Left cardiac atrium (tissue), 4 donors: ENCODE measurements around the gene TMCC2. TPM values are rescaled to one million over a fixed set of nuclear protein-coding genes. Genes with fewer than 3 reads are reported as not detected.

ENCODE experiments used
- ATAC-seq, 2 donors: fragments of 200-7000 bp; cut with Tn5 transposase; one replicate each; pipeline ENCODE4 v1.9.1; 2020; ENCODE audit warnings: mild to moderate bottlenecking in 2 of 2, moderate library complexity in 2 of 2
- DNase-seq: peaks from one replicate; pipeline ENCODE4 v3.0.0-alpha.2; 2020
- intact Hi-C, 2 donors: fragments of 100-400 bp; cut with DNase I; formaldehyde crosslinking; loops; one replicate each; pipeline versions ENCODE4 v1.14.1 to v1.15.1; 2022 to 2023
- total RNA-seq, 2 donors: library from RNA; stranded (reverse); fragmentation: NEBNext Ultra II Directional; extraction: Animal tissue kit (Norgen Biotek cat#: 25700); gene quantifications; one replicate each; pipeline ENCODE4 v1.2.1, GENCODE V29; 2021
- donor health status: DM: no; HTN: yes; CAD: no.
- donor health status: DM: no; HTN: yes; CAD: no; lungs with severe emphysema.
- donor health status: DM: yes; HTN: yes; CAD: no.
- donor health status: Dilated cardiomyopathy.

TMCC2 gene
- total RNA-seq, 2 donors from 2014 or later: 7.3 to 11.9 TPM

GRCh38 chr1:205235951-205236350 is 8.2 kb downstream of the TMCC2 start:
- intact Hi-C loops: no loop called here
- ATAC-seq (peak in 1 of 2 donors; percentile 43), DNase-seq (no peak)

- ATAC-seq: peak in 1 of 2 donors; percentile 50
- intact Hi-C loops: no loop called here
- no peak for DNase-seq
Observed at GRCh38 chr1:205236526-205236925, 8.8 kb downstream of the TMCC2 start.

GRCh38 chr1:205236951-205237475 is 9.3 kb downstream of the TMCC2 start:
- intact Hi-C loops: no loop called here
- DNase-seq (no peak), ATAC-seq (no peak)

- DNase-seq: no peak
- intact Hi-C loops: no loop called here
- no peak for ATAC-seq
Observed at GRCh38 chr1:205237526-205238484, 10.1 kb downstream of the TMCC2 start.

GRCh38 chr1:205239078-205239477 is 11.3 kb downstream of the TMCC2 start:
- ATAC-seq: peak; percentile 35 to 47
- DNase-seq: no peak
- intact Hi-C loops: no loop called here

- ATAC-seq: peak; percentile 9 to 66
- intact Hi-C loops: no loop called here
- no peak for DNase-seq
Observed at GRCh38 chr1:205240118-205240517, 12.4 kb downstream of the TMCC2 start.

- intact Hi-C loops: no loop called here
- DNase-seq: no peak
- no peak for ATAC-seq
Observed at GRCh38 chr1:205240569-205240968, 12.8 kb downstream of the TMCC2 start.

GRCh38 chr1:205241366-205242030 is 13.8 kb downstream of the TMCC2 start:
- intact Hi-C loops: no loop called here
- no peak for DNase-seq
- ATAC-seq: no peak

- DNase-seq (no peak), ATAC-seq (no peak)
- intact Hi-C loops: no loop called here
Observed at GRCh38 chr1:205243350-205244191, 15.8 kb downstream of the TMCC2 start.

- DNase-seq: no peak
- no peak for ATAC-seq
- intact Hi-C loops: no loop called here
Observed at GRCh38 chr1:205244384-205244783, 16.6 kb downstream of the TMCC2 start.

- no peak for DNase-seq
- no peak for ATAC-seq
- intact Hi-C loops: no loop called here
Observed at GRCh38 chr1:205245096-205245495, 17.4 kb downstream of the TMCC2 start.

GRCh38 chr1:205246351-205247119 is 18.8 kb downstream of the TMCC2 start:
- no peak for ATAC-seq
- intact Hi-C loops: no loop called here
- DNase-seq: no peak

GRCh38 chr1:205247130-205247921 is 19.6 kb downstream of the TMCC2 start:
- peak; percentile 52 to 71 for ATAC-seq
- DNase-seq: no peak
- intact Hi-C loops: no loop called here

GRCh38 chr1:205248793-205249601 is 21.3 kb downstream of the TMCC2 start:
- peak; percentile 38 to 65 for ATAC-seq
- intact Hi-C loops: no loop called here
- DNase-seq: peak; percentile 67

GRCh38 chr1:205249651-205250050 is 21.9 kb downstream of the TMCC2 start:
- ATAC-seq (peak in 1 of 2 donors; percentile 8), DNase-seq (no peak)
- intact Hi-C loops: loop anchor here (10.0 kb wide), 2 partner anchors 265 to 435 kb away; no protein-coding TSS in a partner anchor

- intact Hi-C loops: loop anchor here (10.0 kb wide), 2 partner anchors 266 to 436 kb away; no protein-coding TSS in a partner anchor
- DNase-seq (no peak), ATAC-seq (no peak)
Observed at GRCh38 chr1:205250699-205251098, 23.0 kb downstream of the TMCC2 start.

- ATAC-seq: no peak
- DNase-seq: no peak
- intact Hi-C loops: loop anchor here (10.0 kb wide), 2 partner anchors 267 to 437 kb away; no protein-coding TSS in a partner anchor
Observed at GRCh38 chr1:205251576-205251975, 23.8 kb downstream of the TMCC2 start.
